ENCODE results near the gene CFAP97. TPM values are rescaled to one million over a fixed set of nuclear protein-coding genes. Genes with fewer than 3 reads are reported as not detected.

The CFAP97 gene
- total RNA-seq, 1 experiment from 2014 or later, result 12.4 TPM

DNA sequence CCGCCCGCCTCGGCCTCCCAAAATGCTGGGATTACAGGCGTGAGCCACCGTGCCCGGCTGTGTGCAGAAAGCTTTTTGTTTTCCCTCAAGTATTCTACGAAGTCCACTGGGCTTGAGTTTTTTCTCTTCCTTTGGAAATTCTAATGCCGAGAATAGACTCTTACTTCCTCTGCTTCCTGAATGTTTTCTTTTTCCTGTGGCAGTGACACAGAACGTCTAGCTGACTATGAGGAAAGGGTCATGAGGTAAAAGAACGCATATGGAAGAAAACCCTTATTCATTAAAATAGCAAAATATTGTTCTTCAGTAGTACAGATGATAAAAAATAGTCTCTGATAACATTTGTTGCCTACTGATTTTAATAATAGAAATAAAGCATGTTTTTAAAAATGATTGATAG lies 65.6 kb downstream of the CFAP97 start:
- Histone ChIP-seq H3K9me2 (replicated peaks; ENCODE audit: low read length) (no peaks in the 10 kb centered on the region), H3K4me2 (ENCODE audit: low read length) (no peak overlapping the region), H2AFZ (ENCODE audit: low read length) (no peak overlapping the region), H3K27ac (ENCODE audit: low read length) (no peak overlapping the region), H3K4me1 (ENCODE audit: insufficient read depth, low read length) (no peaks in the 10 kb centered on the region), H3K9me3 (ENCODE audit: low read length) (no peaks in the 10 kb centered on the region), H3K4me3 (ENCODE audit: low read length) (no peak overlapping the region), H3F3A (ENCODE audit: low read length, unreplicated experiment) (no peaks in the 10 kb centered on the region), H3K27me3 (ENCODE audit: low read length) (no peaks in the 10 kb centered on the region), H3K9ac (ENCODE audit: low read length) (no peak overlapping the region), H3K79me2 (ENCODE audit: low read length) (no peaks in the 10 kb centered on the region), H3K36me3 (ENCODE audit: low read depth, low read length) (no peaks in the 10 kb centered on the region), H4K20me1 (ENCODE audit: low read length) (no peaks in the 10 kb centered on the region)
- ATAC-seq (no peak), DNase-seq (no peak)
- BruUV-seq (replicated peaks), result no TSS peak
- CTCF ChIA-PET, result no interaction called here
- POLR2A ChIA-PET (ENCODE audit: unreplicated experiment), result no interaction called here
- TF ChIP-seq EZH2 (IDR thresholded peaks at IDR 0.05; ENCODE audit: low read length, unreplicated experiment), result no peak
- no peak for TF ChIP-seq EZH2phosphoT487 (IDR thresholded peaks at IDR 0.05; ENCODE audit: borderline replicate concordance, low read length)
- TF ChIP-seq, protein P1, sequence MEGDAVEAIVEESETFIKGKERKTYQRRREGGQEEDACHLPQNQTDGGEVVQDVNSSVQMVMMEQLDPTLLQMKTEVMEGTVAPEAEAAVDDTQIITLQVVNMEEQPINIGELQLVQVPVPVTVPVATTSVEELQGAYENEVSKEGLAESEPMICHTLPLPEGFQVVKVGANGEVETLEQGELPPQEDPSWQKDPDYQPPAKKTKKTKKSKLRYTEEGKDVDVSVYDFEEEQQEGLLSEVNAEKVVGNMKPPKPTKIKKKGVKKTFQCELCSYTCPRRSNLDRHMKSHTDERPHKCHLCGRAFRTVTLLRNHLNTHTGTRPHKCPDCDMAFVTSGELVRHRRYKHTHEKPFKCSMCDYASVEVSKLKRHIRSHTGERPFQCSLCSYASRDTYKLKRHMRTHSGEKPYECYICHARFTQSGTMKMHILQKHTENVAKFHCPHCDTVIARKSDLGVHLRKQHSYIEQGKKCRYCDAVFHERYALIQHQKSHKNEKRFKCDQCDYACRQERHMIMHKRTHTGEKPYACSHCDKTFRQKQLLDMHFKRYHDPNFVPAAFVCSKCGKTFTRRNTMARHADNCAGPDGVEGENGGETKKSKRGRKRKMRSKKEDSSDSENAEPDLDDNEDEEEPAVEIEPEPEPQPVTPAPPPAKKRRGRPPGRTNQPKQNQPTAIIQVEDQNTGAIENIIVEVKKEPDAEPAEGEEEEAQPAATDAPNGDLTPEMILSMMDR (conservative IDR thresholded peaks at IDR 0.05; ENCODE audit: low read depth, low read length), result no peak
- intact Hi-C loops (cut with micrococcal nuclease), result no loop called here

- no peak overlapping the region for H2AFZ ChIP-seq (ENCODE audit: low read length)
- no TSS peak for BruUV-seq (replicated peaks)
- intact Hi-C loops (cut with micrococcal nuclease), result no loop called here
- H4K20me1 ChIP-seq (ENCODE audit: low read length), result no peaks in the 10 kb centered on the region
- no peaks in the 10 kb centered on the region for H3K4me1 ChIP-seq (ENCODE audit: insufficient read depth, low read length)
- TF ChIP-seq EZH2phosphoT487 (IDR thresholded peaks at IDR 0.05; ENCODE audit: borderline replicate concordance, low read length), result no peak
- TF ChIP-seq, protein P1 (conservative IDR thresholded peaks at IDR 0.05; ENCODE audit: low read depth, low read length), result no peak
- TF ChIP-seq EZH2 (IDR thresholded peaks at IDR 0.05; ENCODE audit: low read length, unreplicated experiment), result no peak
- H3K36me3 ChIP-seq (ENCODE audit: low read depth, low read length), result no peaks in the 10 kb centered on the region
- ChIA-PET POLR2A (ENCODE audit: unreplicated experiment) (no interaction called here), CTCF (no interaction called here)
- no peaks in the 10 kb centered on the region for H3K9me2 ChIP-seq (replicated peaks; ENCODE audit: low read length)
- no peaks in the 10 kb centered on the region for H3K27me3 ChIP-seq (ENCODE audit: low read length)
- DNase-seq, result no peak
- H3K4me3 ChIP-seq (ENCODE audit: low read length), result no peak overlapping the region
- H3F3A ChIP-seq (ENCODE audit: low read length, unreplicated experiment), result no peaks in the 10 kb centered on the region
- no peaks in the 10 kb centered on the region for H3K9me3 ChIP-seq (ENCODE audit: low read length)
- ATAC-seq, result no peak
- no peaks in the 10 kb centered on the region for H3K79me2 ChIP-seq (ENCODE audit: low read length)
- H3K9ac ChIP-seq (ENCODE audit: low read length), result no peak overlapping the region
- no peak overlapping the region for H3K4me2 ChIP-seq (ENCODE audit: low read length)
- H3K27ac ChIP-seq (ENCODE audit: low read length), result no peak overlapping the region
These were observed 66.4 kb downstream of the CFAP97 start for GRCh38 chr4:185137233-185137925.

DNA sequence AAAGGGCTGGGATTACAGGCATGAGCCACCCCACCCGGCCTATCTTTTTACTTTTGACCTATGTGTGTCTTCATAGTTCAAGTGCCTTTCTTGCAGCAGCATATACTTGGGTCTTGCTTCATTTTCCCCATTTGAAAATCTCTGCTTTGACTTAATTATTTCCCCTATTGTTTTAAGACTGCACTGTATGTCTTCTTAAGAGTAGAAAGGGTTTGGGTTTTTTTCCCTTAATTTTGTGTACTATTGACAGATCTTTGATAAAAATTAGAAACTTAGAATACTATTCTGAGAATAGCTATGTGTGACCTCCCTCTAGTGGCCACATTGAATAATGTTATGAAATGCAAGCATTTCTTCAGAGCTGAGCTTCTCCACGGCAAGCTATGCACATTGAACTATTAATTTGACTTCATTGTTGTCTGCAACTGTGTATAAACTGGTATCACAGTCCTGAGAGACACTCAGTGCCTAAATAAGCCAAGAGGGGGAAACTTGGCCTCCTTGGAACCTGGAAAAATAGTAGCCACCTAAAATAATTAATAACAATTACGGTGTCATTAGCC lies 69.4 kb downstream of the CFAP97 start:
- no peak overlapping the region for H3K4me3 ChIP-seq (ENCODE audit: low read length)
- H3K79me2 ChIP-seq (ENCODE audit: low read length), result no peaks in the 10 kb centered on the region
- no peak for TF ChIP-seq EZH2 (IDR thresholded peaks at IDR 0.05; ENCODE audit: low read length, unreplicated experiment)
- TF ChIP-seq EZH2phosphoT487 (IDR thresholded peaks at IDR 0.05; ENCODE audit: borderline replicate concordance, low read length), result no peak
- TF ChIP-seq, protein P1 (conservative IDR thresholded peaks at IDR 0.05; ENCODE audit: low read depth, low read length), result peak; percentile 84
- peak; percentile 69 for DNase-seq
- no peaks in the 10 kb centered on the region for H3K9me3 ChIP-seq (ENCODE audit: low read length)
- ChIA-PET POLR2A (ENCODE audit: unreplicated experiment) (interaction anchor here (0.7 kb wide), 1 partner anchor 127 kb away, joined by 3 read pairs; no protein-coding TSS in a partner anchor), CTCF (interaction anchor here (0.7 to 1.5 kb wide), 10 partner anchors 8 to 389 kb away, joined by 3 to 15 read pairs (median 5); partner anchors contain the start of gene SLC25A4)
- intact Hi-C loops (cut with micrococcal nuclease), result loop anchor here (1.0 to 2.0 kb wide), 3 partner anchors 38 to 129 kb away; no protein-coding TSS in a partner anchor
- no peaks in the 10 kb centered on the region for H4K20me1 ChIP-seq (ENCODE audit: low read length)
- peak; percentile 70 for ATAC-seq
- H3K9ac ChIP-seq (ENCODE audit: low read length), result no peak overlapping the region
- H3K27me3 ChIP-seq (ENCODE audit: low read length), result no peaks in the 10 kb centered on the region
- no peak overlapping the region for H3K4me2 ChIP-seq (ENCODE audit: low read length)
- no TSS peak for BruUV-seq (replicated peaks)
- H3F3A ChIP-seq (ENCODE audit: low read length, unreplicated experiment), result no peaks in the 10 kb centered on the region
- no peaks in the 10 kb centered on the region for H3K9me2 ChIP-seq (replicated peaks; ENCODE audit: low read length)
- H3K36me3 ChIP-seq (ENCODE audit: low read depth, low read length), result no peaks in the 10 kb centered on the region
- H3K27ac ChIP-seq (ENCODE audit: low read length), result no peak overlapping the region
- H3K4me1 ChIP-seq (ENCODE audit: insufficient read depth, low read length), result no peaks in the 10 kb centered on the region
- no peak overlapping the region for H2AFZ ChIP-seq (ENCODE audit: low read length)

All from PC-3 (cell line).